PC-3 (cell line): ENCODE data around the gene PARVA.

Source experiments
- EZH2 ChIP-seq: fragments of 300-600 bp; sonication (generic); IDR thresholded peaks from one replicate; pipeline ENCODE4 v1.6.1; 2017; ENCODE audit warnings: antibody characterized with exemption, mild to moderate bottlenecking, low read length; ENCODE audit not compliant: unreplicated experiment
- TF ChIP-seq, protein P1 (sequence below): fragments of 300-600 bp; sonication (generic); conservative IDR thresholded peaks from 2 replicates; pipeline ENCODE4 v1.5.1; 2017; ENCODE audit warnings: antibody characterized with exemption, low read depth, mild to moderate bottlenecking, low read length

DNA sequence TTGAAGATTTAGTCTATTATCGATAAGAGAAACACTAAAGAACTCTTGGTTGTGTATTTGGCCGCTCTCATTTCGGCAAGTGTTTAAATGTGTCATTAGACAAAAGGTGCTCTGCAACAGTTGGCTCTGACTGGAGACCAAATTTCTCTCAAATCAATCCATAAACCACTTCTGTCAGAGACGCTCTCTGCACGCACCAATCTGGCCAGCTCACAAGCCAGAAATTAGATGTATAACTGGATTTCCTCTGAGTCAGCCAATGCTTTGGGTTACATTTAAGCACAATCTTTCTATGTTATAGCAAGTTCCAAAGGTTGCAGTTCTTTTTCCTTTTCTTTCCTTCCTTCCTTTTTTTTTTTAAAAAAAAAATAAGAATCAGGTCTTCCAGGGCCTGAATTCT, 17.6 kb upstream of the PARVA start:
- TF ChIP-seq, protein P1, sequence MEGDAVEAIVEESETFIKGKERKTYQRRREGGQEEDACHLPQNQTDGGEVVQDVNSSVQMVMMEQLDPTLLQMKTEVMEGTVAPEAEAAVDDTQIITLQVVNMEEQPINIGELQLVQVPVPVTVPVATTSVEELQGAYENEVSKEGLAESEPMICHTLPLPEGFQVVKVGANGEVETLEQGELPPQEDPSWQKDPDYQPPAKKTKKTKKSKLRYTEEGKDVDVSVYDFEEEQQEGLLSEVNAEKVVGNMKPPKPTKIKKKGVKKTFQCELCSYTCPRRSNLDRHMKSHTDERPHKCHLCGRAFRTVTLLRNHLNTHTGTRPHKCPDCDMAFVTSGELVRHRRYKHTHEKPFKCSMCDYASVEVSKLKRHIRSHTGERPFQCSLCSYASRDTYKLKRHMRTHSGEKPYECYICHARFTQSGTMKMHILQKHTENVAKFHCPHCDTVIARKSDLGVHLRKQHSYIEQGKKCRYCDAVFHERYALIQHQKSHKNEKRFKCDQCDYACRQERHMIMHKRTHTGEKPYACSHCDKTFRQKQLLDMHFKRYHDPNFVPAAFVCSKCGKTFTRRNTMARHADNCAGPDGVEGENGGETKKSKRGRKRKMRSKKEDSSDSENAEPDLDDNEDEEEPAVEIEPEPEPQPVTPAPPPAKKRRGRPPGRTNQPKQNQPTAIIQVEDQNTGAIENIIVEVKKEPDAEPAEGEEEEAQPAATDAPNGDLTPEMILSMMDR = no peak
- TF ChIP-seq EZH2 = no peak
